GM19025 (cell line): ENCODE measurements around the gene RNF41.
A peak's percentile ranks its signal among the peaks of the same experiment; 100 is the strongest.
"Not testable (repeated sequence)": the region's sequence is repeated elsewhere in the genome, so short reads cannot be mapped to it uniquely, and the experiment has no call there.

ENCODE experiments used
- ATAC-seq: cut with Tn5 transposase; IDR thresholded peaks from one replicate; pipeline ENCODE4 v1.9.1; 2021; ENCODE audit warnings: mild to moderate bottlenecking, low read depth, moderate library complexity; ENCODE audit not compliant: unreplicated experiment

RNF41 gene

GRCh38 chr12:56219840-56220239 is 1.9 kb downstream of the RNF41 start:
- no peak for ATAC-seq

- ATAC-seq, result no peak
Observed at GRCh38 chr12:56216461-56216860, 5.3 kb downstream of the RNF41 start.

- no peak for ATAC-seq
Observed at GRCh38 chr12:56213878-56214277, 7.8 kb downstream of the RNF41 start.

GRCh38 chr12:56212361-56212760 is 9.4 kb downstream of the RNF41 start:
- ATAC-seq, result no peak

GRCh38 chr12:56208006-56208405 is 13.7 kb downstream of the RNF41 start:
- ATAC-seq, result no peak

GRCh38 chr12:56206452-56207166 is 15.1 kb downstream of the RNF41 start:
- no peak for ATAC-seq

GRCh38 chr12:56205445-56205844 is 16.3 kb downstream of the RNF41 start:
- no peak for ATAC-seq

- no peak for ATAC-seq
Observed at GRCh38 chr12:56204275-56204674, 17.4 kb downstream of the RNF41 start.

GRCh38 chr12:56202838-56203237 is 18.9 kb downstream of the RNF41 start:
- ATAC-seq, result no peak

GRCh38 chr12:56202366-56202765 is 19.4 kb downstream of the RNF41 start:
- no peak for ATAC-seq

GRCh38 chr12:56198836-56199235 is 22.9 kb downstream of the RNF41 start:
- ATAC-seq, result no peak

- ATAC-seq, result no peak
Observed at GRCh38 chr12:56197921-56198635, 23.6 kb downstream of the RNF41 start.

- ATAC-seq, result not testable (repeated sequence)
Observed at GRCh38 chr12:56196818-56197550, 24.7 kb downstream of the RNF41 start.

GRCh38 chr12:56193025-56193578 is 28.6 kb downstream of the RNF41 start:
- no peak for ATAC-seq

GRCh38 chr12:56192582-56192981 is 29.1 kb downstream of the RNF41 start:
- no peak for ATAC-seq

GRCh38 chr12:56190695-56191155 is 31.0 kb downstream of the RNF41 start:
- no peak for ATAC-seq

- ATAC-seq, result peak; percentile 19
Observed at GRCh38 chr12:56189918-56190694, 31.6 kb downstream of the RNF41 start.

- ATAC-seq, result peak; percentile 76
Observed at GRCh38 chr12:56189099-56189917, 32.4 kb downstream of the RNF41 start, which contains the start of gene SMARCC2. SMARCC2 (minus strand) TSS chr12:56189483; CDS start chr12:56189461, 22 bp downstream.

- ATAC-seq, result no peak
Observed at GRCh38 chr12:56188778-56189098, 33.0 kb downstream of the RNF41 start.
